ENCODE data around the gene SLC35E3. TPM values are rescaled to one million over a fixed set of nuclear protein-coding genes. Genes with fewer than 3 reads are reported as not detected.
A peak's percentile ranks its signal among the peaks of the same experiment; 100 is the strongest.

Gene SLC35E3
- total and polyA plus RNA-seq, 2 of the 13 experiments (the other 11 are each of a cell fraction or from before 2014, with no cell fraction given): 13.0 to 22.1 TPM

DNA sequence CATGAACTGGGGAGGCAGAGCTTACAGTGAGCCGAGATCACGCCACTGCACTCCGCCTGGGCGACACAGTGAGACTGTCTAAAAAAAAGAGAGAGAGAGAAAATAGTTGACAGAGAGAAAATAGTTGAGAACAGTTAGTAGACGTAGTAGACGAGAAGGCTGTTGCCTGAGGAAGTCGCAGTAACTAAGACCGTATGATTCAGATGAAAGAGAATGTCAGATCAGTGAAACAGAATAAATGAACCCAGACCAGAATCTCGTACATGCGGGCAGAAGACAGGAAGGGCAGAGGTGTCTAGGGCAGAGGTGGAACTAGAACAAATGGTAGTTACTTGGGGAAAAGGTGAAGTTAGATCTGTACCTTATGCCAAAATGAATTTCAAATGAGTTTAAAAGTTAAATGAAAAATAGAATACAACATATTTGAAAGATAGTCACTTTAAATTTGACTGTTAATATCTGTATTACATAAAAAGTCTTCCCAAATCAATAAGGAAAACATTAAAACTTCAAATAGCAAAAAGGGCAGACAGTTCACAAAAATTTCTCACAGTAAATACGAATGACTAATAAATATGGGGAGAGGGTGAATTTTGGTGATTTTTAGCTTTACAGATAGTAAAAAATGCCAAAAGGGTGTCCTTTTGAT is 79.7 kb downstream of the SLC35E3 start:
- Histone ChIP-seq H3K4me1 (ENCODE audit: insufficient read depth, low read length) (peaks cover 28% of the 10 kb centered on the region), H3K36me3 (replicated peaks in 1 of 2; ENCODE audit: control insufficient read depth in 1 of 2, insufficient read depth in 2 of 2, low read length in 2 of 2) (peaks cover 17 to 72% of the 10 kb centered on the region in 2 experiments), H3K4me2 (ENCODE audit: low read depth, low read length) (no peak overlapping the region), H4K20me1 (ENCODE audit: insufficient read depth, low read length) (peaks cover 32% of the 10 kb centered on the region), H3K27ac (ENCODE audit: extremely low read length, insufficient read depth, low read length) (no peak overlapping the region), H3K27me3 (ENCODE audit: control insufficient read depth in 1 of 2, insufficient read depth in 2 of 2, low read length in 2 of 2) (no peaks in the 10 kb centered on the region), H2AFZ (ENCODE audit: low read length) (no peak overlapping the region), H3K79me2 (ENCODE audit: insufficient read depth, low read length) (peaks cover 33% of the 10 kb centered on the region), H3K4me3 (replicated peaks in 1 of 3; ENCODE audit: insufficient read depth in 1 of 3, low read depth in 2 of 3, low read length in 3 of 3) (no peak overlapping the region), H3K9me3 (ENCODE audit: low read length) (no peaks in the 10 kb centered on the region), H3K9ac (ENCODE audit: insufficient read depth, low read depth, low read length) (no peak overlapping the region)
- POLR2A ChIA-PET: interaction anchor here (1.2 kb wide), 1 partner anchor 18 kb away, joined by 3 read pairs; the partner anchor contains the start of gene MDM2
- WGBS (ENCODE audit: low lambda C conversion rate): 87% methylated on average over 11 of the region's 11 CpGs
- no TSS peak for BruUV-seq (replicated peaks)
- intact Hi-C loops (cut with micrococcal nuclease; ENCODE audit: unreplicated experiment) (no loop called here), in situ Hi-C loops (cut with HindIII; ENCODE audit: extremely low pct_ligation_motif_present, low pct_unique_long_range_greater_than_20kb) (no loop called here)
- peak; percentile 13; the same call in 1 of the 2 replicates for TF ChIP-seq SSRP1 (CRISPR knock-in tag; IDR thresholded peaks at IDR 0.05)
- no peak for TF ChIP-seq BCL3 (CRISPR knock-in tag; IDR thresholded peaks at IDR 0.05)
- TF ChIP-seq, protein P1, sequence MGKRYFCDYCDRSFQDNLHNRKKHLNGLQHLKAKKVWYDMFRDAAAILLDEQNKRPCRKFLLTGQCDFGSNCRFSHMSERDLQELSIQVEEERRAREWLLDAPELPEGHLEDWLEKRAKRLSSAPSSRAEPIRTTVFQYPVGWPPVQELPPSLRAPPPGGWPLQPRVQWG (CRISPR knock-in tag; IDR thresholded peaks at IDR 0.05; ENCODE audit: borderline replicate concordance, low read depth): no peak
- peak; percentile 71 for TF ChIP-seq RBM22 (optimal IDR thresholded peaks at IDR 0.05; ENCODE audit: low read length)
- no peak for TF ChIP-seq CBFB (CRISPR knock-in tag; IDR thresholded peaks at IDR 0.05)
- TF ChIP-seq IRF1 (CRISPR knock-in tag; IDR thresholded peaks at IDR 0.05; ENCODE audit: low read depth): no peak
- TF ChIP-seq POLR2AphosphoS2 (IDR thresholded peaks at IDR 0.05; ENCODE audit: low read depth, low read length): 0 out of 2 replicates have a peak, but pooled peaks have one; percentile 69
- TF ChIP-seq SCMH1 (CRISPR knock-in tag; IDR thresholded peaks at IDR 0.05; ENCODE audit: borderline replicate concordance): no peak
- peak; percentile 55; the same call in 1 of the 2 replicates for TF ChIP-seq RBFOX2 (IDR thresholded peaks at IDR 0.05; ENCODE audit: low read depth, low read length)
- TF ChIP-seq ZNF670 (CRISPR knock-in tag; IDR thresholded peaks at IDR 0.05; ENCODE audit: borderline replicate concordance): no peak
- TF ChIP-seq RFX3 (CRISPR knock-in tag; IDR thresholded peaks at IDR 0.05): no peak
- TF ChIP-seq KDM5A (IDR thresholded peaks at IDR 0.05; ENCODE audit: borderline replicate concordance, low read length): no peak
- TF ChIP-seq AGO2 (optimal IDR thresholded peaks at IDR 0.05; ENCODE audit: low read depth, low read length): peak; percentile 53
- TF ChIP-seq ATRX (CRISPR knock-in tag; IDR thresholded peaks at IDR 0.05; ENCODE audit: borderline replicate concordance): no peak
- DNase-seq (ENCODE audit: low spot score) (no peak), FAIRE-seq (no peak), ATAC-seq (no peak)
- CTCF ChIA-PET (ENCODE audit: low intra/inter-chr PET ratio, low total read pairs): no interaction called here

Data from HepG2 (cell line).